ENCODE data around the gene DGCR6.
"Not testable (repeated sequence)": the region's sequence is repeated elsewhere in the genome, so short reads cannot be mapped to it uniquely, and the experiment has no call there.

Gene DGCR6
- 0 to 2.3 (median 0.05) reads per million in 3 experiments for total RNA-seq

DNA sequence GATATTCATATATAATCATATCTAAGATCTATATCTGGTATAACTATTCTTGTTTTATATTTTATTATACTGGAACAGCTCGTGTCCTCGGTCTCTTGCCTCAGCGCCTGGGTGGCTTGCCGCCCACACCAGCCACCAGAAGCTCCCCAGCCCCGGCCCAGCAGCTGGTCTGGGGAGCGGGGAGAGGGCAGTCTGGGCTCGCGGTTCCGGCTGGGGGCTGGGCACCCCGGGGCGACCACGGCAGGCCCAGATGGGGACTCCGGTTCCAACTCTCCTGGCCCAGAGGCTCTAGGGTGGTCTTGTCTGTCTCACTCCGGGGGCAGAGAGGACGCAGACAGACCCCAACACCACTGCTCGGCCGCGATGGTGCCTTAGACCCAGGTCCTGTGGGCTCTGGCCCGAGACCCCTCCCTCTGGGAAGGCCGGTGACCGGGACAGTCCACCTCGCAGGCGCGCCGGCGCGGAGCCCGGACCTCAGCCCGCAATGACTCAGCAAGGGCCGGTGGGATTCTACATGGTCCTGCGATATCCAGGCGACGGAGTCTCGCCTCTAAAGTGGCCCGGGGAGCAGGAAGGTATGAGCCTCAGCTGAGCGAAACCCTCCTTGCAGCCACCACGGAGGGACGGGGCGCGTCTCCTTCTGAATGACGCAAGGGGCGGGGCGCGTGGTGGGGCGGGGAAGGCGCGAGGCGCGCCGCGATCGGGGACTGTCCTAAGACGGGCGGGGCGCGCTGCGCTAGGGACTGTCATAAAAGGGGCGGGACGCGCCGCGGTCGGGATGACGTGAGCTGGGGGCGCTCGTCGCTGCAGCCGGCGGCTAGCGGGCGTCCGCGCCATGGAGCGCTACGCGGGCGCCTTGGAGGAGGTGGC, at the start of gene DGCR6:
Gene DGCR6 (plus strand): TSS at position 781 of the 870 bp plus-strand sequence. CDS start 55 bp downstream, at position 836.
- DNase-seq: no peak

DNA sequence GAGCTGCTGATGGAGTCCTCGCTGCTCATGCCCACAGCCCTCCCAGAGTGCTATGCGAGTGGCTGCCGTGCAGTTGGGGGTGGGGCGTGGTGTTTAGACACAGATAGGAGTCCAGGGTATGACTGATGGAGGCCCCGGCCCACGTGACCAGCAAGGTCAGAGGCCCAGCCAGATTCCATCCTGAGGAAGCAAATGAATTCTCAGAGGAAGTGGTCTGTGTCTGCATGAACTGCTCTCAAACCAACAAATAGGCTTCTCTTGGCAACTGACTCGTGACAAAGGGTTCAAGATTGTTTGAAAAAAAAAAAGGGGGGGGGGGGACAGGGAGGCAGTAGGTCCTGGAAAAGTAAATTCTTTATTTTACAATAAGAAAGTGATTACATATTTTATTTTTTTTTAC, 46.8 kb upstream of the DGCR6 start:
- DNase-seq: not testable (repeated sequence)

DNA sequence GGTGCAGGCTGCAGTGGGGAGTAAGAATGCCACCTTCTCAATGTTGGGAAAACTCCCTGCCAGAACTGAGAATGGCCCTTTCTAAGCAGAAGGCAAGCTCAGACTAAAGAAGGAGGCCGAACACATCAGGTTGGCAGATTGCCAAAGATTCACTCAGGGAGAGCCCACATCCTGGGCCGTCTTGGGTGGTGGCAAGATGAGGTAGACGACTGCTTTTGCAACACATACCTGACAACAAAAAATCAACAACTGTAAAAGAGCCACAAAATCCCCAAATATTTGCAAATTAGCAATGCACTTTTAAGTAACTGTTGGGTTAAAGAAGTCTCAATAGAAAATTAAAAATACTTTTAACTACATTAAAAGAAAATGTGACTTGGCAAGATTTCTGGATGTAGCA, 24.9 kb upstream of the DGCR6 start:
- peak; percentile 79 for DNase-seq

DNA sequence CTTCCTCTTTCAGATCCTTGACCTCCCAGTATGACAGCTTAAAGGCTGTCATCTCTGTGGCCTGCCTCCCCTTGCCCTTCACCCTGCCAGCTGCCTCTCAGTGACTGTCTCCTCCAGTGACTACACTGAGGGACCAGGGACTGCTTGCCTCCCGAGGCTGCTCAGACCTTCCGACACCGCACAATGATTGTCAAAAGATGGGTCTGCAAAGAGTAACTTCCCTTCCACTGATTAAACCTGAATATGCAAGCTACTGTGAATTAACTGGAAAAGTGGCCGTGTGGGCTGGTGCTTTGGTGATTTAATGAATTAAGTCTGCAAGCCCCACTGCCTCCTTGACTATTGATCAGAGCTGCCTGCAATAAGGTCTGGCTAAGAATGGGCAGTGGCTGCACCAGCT, 21.7 kb upstream of the DGCR6 start:
- not testable (repeated sequence) for DNase-seq

DNA sequence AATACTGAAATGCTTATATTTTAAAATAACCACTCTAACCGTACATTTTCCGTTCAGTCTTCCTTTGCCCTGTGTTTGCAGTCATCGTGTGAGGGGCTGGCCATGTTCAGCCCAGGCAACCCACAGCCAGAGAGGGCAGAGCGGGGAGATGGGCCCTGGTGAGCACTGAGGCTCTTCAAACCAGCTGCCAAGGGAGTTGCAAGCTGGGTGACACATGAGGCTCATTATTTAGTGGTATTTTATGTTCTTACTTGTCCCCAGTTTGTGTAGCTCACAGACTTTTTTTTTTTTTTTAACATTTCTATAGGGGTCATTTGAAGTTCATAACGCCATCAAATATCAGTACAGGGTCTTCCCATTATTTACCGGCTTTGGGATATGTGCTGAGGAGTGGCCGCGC, 18.0 kb upstream of the DGCR6 start:
- no peak for DNase-seq

DNA sequence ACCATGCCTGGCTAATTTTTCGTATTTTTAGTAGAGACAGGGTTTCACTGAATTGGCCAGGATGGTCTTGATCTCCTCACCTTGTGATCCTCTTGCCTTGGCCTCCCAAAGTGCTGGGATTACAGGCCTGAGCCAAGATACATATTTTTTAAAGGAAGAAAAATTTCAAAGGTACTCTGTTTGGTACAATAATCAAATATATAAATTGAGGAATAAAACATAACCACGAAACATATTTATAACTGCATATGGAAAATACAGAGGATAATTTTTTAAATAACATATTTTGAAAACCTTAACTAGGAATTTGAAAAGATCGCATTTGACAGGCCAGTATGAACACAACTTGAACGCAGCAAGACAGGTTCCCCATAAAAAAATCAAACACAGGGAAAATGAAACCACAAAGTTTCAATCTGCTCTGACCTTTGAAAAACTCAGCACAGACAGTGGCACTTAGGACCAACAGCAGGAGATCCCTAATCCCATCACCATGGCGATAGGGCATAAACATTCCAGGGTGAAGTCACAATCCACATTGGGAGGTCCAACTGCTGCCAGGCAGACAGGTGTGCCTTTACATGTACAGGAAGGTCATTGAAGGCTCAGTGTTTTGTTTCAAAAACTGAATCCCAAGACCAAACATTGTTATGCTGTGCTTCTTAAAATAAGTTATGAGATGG, 15.5 kb upstream of the DGCR6 start:
- not testable (repeated sequence) for DNase-seq

DNA sequence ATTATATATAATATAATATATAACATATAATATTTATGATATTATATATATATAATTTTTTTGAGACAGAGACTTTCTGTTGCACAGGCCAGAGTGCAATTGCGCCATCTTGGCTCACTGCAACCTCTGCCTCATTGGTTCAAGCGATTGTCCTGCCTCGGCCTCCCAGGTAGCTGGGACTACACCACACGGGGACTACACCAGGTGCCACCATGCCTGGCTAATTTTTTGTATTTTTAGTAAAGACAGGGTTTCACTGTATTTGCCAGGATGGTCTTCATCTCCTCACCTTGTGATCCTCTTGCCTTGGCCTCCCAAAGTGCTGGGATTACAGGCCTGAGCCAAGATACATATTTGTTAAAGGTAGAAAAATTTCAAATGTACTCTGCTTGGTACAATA, 12.3 kb upstream of the DGCR6 start:
- DNase-seq: not testable (repeated sequence)

DNA sequence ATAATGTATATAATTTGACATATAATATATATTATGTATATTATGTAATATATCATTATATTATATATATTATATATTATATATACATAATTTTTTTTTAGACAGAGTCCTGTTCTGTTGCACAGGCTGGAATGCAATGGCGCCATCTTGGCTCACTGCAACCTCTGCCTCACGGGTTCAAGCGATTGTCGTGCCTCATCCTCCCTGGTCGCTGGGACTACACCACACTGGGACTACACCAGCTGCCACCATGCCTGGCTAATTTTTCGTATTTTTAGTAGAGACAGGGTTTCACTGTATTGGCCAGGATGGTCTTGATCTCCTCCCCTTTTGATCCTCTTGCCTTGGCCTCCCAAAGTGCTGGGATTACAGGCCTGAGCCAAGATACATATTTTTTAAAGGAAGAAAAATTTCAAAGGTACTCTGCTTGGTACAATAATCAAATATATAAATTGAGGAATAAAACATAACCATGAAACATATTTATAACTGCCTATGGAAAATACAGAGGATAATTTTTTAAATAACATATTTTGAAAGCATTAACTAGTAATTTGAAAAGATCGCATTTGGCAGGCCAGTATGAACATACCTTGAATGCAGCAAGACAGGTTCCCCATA, 10.0 kb upstream of the DGCR6 start:
- not testable (repeated sequence) for DNase-seq

DNA sequence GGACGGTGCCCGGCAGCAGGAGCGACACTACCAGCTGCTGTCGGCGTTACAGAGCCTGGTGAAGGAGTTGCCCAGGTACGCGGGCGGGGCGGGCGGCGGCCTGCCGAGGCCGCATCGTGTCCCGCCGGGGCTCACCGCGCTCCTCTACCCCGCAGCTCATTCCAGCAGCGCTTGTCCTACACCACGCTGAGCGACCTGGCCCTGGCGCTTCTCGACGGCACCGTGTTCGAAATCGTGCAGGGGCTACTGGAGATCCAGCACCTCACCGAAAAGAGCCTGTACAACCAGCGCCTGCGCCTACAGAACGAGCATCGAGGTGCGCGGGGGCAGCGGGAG, 258 bp downstream of the DGCR6 start:
- not testable (repeated sequence) for DNase-seq

DNA sequence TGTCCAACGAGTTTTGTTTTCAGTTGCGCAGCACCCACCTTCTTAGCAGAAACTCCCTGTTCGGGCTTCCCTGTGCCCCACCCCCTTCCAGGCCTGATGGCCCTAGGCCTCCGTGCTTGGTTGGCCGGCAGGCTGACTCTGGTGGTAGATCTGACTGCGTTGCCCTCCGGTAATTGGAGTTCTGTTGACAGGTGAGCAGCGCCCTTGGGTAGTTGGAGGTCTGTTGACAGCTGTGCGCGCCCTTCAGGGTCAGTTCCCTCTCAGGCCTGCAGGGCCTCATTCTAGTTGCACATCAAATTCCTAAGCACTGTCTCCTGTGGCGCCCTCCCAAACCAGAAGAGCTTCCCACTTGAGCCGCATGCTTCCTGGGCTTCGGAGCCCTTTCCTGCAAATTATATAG, 776 bp downstream of the DGCR6 start:
- no peak for DNase-seq

DNA sequence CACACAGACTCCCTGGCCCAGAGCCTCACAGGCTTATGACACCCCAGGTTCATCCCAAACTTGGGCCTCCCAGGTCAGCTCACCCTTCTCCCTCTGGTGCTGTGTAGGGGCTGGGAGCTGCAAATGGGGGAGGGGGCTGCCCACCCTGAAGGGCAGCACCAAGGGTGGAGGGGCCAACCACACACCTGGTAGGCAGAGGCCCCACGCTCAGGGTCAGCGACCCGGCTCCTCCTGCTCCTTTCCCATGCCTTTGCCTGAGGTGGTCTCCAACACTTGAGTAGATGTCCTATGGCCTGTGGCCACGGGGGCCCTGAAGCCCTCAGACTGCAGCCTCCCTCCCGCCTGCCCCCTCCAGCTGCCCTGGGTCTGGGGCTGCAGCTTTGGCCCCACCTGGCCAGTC, 3.4 kb downstream of the DGCR6 start:
- DNase-seq: no peak

DNA sequence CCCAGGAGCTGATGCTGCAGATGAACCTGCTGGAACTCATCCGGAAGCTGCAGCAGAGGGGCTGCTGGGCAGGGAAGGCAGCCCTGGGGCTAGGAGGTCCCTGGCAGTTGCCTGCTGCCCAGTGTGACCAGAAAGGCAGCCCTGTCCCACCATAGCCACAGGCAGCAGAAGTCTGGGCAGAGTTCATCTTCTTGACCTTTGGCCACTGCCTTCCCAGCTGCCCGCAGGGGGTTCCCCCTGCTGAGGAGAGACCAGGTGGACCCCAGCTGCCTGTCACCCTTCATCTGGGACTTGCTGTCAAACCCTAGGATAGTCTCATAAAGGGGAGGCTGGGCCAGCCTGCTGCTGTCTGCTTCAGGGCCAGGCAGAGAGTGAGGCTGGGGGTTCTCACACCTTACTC, 5.4 kb downstream of the DGCR6 start:
- DNase-seq: not testable (repeated sequence)

DNA sequence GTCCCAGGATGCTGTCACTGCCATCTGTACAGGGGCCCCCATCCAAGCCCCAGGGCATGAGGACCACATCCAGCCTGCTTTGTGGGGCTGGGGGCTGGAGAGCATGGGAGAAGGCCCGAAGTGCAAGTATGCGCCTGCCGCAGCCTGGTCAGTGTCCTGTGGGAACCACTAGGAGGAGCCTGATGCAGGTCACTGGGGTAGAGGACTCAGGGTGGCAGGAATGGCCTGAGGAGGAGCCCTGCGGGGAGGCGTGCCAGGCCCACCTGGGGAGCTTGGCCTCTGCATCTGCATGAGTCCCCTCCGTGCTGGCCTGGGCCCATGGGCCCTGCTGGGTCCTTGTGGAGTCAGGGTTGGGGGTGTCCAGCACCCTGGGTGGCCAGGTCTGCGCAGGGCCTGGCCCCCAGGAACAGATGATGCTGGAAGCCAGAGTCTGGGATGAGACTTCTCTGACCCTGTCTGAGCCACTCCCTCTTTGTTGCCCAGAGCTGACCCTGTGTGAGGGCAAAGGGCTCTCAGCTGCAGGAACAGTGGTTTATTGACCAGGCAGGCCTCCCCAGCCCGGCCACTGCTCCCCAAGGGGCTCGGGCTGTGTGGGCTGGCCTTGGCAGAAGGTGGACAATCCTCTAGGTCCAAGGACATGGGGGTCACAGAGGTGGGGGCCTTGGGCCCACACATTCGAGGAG, 6.3 kb downstream of the DGCR6 start:
- DNase-seq: not testable (repeated sequence)

DNA sequence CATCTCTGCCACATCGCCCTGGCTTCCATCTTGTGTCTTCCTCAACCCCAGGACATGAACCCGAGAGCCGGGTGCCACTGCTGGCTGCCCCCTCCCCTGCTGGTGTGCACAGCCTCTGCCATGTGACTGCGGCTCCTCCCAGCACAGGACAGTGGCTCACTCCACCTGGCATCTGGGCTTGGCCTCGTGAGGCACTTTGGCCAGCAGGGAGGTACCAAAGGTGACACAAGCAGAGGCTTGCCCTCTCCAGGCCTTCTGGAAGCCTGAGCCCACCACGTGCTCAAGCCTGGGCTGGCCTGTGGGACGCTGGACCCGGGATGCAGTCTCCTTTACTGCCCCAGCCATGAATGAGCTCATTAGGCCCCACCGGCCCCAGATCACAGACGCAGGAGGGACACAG, 8.4 kb downstream of the DGCR6 start:
- not testable (repeated sequence) for DNase-seq

DNA sequence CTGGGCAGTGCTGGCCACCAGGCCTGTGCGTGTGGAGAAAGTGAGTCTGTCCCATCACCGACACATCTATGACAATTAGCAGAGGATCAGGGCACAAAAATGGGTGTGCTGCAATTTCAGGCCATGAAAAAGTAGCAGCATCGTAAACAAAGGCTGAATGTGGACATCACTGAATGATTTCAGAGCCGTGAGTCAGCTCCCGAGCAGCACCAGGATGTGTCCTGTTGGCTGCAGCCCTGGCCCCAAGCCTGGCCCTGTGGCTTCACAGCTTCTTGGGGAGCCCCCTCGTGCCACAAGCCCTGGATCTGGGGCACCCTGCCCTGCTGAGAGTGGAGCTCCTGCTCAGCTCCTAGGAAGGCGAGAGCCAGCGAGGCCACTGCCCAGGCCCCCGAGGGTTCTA, 9.4 kb downstream of the DGCR6 start:
- not testable (repeated sequence) for DNase-seq

DNA sequence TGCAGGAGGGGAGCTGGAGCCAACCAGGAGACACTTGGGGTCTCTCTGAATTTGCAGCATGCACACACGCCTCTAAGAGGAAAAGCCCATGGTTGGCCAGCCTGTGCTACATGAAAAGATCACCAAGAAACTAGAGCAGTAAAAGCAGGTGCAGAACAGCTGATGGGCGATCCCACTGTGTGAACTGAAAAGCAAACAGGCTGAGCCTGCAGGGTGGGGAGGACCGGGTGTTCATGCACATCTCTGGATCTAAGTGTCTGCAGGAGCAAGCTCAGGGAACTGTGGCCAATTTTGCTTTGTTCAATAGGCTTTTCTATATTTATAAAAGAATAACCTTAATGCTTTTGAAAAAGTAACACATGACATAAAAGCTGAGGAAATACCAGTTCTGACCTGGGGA, 11.7 kb downstream of the DGCR6 start:
- not testable (repeated sequence) for DNase-seq

DNA sequence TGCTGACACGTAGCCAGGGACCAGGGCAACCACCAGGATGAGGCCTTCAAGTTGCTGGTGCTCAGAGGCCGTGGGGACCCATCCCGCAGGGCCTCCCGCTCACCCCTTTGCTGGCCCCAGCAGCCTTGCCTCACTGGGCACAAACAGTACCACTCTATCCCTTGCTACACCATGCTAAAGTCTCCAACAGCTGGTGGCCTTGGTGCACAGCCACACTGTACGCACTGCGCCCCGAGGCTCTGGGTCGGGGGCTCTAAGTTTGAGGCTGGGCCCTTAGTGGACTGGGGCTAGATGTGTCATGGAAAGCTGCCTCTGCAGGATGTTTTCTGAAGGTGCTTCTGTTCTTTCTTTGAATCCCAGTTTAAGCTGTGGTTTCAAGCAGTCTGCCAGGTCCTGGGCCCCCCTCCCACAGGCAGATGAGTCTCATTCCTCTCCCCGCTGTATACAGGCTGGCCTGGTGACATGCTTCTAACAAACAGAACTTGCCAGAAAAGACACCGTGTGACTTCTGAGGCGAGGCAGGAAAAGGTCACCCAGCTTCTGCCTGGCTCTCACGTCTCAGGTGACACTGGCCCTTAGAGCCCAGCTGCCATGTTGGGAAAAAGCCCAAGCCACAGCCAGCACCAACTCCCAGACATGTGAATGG, 14.3 kb downstream of the DGCR6 start:
- not testable (repeated sequence) for DNase-seq

DNA sequence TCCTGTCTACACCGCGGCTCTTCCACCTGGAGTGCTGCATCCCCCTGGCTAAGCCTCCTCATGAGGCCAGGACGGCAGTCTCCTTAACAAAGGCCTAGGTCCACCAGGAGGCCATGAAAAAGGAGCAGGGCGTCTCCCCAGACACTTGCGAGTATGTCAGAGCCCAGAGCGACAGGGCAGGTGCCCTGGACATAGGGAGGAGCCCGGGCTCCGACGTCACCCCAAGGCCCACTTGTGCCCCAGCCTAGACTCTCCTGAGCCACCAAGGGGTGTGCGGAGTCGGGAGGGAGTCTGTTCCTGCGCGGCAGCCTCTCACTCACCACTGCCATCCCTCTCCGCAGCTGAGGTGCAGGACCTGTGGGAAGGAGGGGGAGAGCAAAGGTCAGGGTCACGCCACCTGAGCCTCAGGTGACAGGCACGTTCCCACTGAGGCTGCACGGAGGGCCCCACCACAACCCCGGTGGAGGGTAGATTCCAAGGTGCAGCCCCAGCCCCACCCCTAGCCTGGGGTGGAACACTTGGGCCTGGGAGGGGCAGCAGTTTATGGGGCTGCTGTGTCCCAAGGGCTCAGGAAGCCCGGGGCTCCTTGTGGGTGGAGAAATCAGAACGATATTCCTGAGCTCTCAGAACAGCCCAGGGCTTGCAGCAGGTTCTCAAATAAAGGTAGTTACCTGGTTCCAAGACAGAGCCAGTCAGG, 19.4 kb downstream of the DGCR6 start:
- DNase-seq: no peak

DNA sequence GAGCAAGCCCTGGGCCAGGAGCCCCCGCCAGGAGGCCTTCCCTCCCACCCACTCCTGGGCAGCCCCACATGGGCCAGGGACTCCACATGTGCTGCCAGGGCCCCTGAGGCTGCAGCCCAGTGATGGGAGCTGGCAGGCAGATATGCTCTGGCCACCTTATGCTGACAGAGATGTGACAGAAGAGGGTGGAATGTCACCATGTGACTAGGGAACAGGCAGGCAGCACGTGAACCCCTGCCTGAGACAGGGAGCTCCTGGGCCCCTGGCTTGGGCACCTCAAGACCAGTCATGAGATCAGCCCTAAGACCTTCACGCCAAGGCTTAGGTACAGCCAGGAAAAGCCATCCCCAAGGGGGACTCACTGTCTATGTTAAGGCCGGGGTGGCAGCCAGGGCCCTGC, 20.9 kb downstream of the DGCR6 start:
- no peak for DNase-seq

DNA sequence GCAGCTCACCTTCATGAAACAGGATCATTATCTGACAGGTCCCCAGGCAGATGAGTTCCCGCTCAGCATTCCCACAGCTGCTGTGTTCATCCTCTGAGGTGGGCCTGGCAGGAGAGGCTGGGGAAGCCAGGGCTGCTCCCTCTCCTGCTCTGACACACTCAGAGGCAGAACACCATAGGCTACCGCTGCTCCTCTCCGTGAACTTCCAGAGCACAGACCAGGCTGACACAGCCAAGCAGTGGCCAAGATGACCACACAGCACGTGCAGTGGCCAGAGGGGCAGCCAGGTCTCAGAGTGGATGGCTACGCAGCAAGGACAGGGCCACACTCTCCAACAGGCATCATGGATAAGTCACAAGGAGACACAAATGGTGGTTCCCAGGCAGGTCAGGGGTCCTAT, 21.5 kb downstream of the DGCR6 start:
- no peak for DNase-seq

DNA sequence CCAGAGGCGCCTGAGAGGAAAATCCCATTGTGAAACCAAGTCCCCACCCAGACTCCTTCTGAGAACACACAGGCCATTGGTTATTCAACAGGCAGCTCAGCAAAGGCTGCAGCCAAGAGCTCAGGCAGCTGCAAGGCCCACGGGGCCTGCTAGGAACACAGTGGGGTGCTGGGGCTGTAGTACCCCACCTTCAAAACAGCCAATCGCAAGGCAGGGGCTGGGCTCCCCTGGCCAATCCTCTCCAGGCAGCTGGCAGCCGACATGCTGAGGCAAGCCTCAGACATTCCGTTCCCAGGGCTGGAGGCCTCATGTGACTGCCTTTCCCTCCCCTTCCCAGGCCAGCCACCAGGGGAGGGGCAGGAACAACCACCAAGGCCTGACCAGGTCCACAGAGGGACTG, 23.3 kb downstream of the DGCR6 start:
- DNase-seq: no peak
